ENCODE measurements around the gene TUBB.
"Not testable (repeated sequence)": the region's sequence is repeated elsewhere in the genome, so short reads cannot be mapped to it uniquely, and the experiment has no call there.

The TUBB gene

GRCh38 chr6:30763618-30764489, 43.7 kb downstream of the TUBB start:
- DNase-seq = no peak

- not testable (repeated sequence) for DNase-seq
These were observed 44.4 kb downstream of the TUBB start for GRCh38 chr6:30764490-30765043.

- DNase-seq = not testable (repeated sequence)
These were observed 45.3 kb downstream of the TUBB start for GRCh38 chr6:30765495-30765894.

- DNase-seq = no peak
These were observed 46.5 kb downstream of the TUBB start for GRCh38 chr6:30766461-30767157.

GRCh38 chr6:30767158-30767943, 47.2 kb downstream of the TUBB start:
- DNase-seq = peak; percentile 29

GRCh38 chr6:30767944-30768301, 47.8 kb downstream of the TUBB start:
- DNase-seq = no peak

- DNase-seq = peak; percentile 27
These were observed 48.5 kb downstream of the TUBB start for GRCh38 chr6:30768634-30769087.

GRCh38 chr6:30769088-30769852, 49.1 kb downstream of the TUBB start:
- peak; percentile 90 for DNase-seq

- peak; percentile 29 for DNase-seq
These were observed 49.8 kb downstream of the TUBB start for GRCh38 chr6:30769853-30770524.

- no peak for DNase-seq
These were observed 50.4 kb downstream of the TUBB start for GRCh38 chr6:30770592-30770991.

- no peak for DNase-seq
These were observed 54.5 kb downstream of the TUBB start for GRCh38 chr6:30774701-30775100.

Measured in stimulated activated CD4-positive, alpha-beta T cell treated with anti-CD3 and anti-CD28 coated beads, Interleukin-1b, Interleukin-23, amount 100 ng/mL, for 48 hours (primary cell).